ENCODE measurements around the gene PADI4.

PADI4 gene

DNA sequence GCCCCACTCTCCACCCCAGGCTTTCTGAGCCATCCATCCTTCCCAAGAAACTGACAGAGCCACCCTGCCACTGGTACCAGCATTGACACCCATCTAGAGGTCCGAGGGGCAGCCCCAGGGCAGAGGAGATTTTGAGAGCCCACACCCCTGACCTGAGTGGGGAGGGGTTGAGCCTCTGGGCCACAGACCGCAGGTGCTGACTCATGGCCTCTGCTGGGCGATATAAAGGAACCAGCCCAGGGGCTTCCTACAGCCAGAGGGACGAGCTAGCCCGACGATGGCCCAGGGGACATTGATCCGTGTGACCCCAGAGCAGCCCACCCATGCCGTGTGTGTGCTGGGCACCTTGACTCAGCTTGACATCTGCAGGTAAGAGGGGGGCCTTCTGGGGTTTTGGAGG lies at the start of gene PADI4:
Gene PADI4 (plus strand): TSS at position 252 of the 400 bp plus-strand sequence. CDS start 26 bp downstream, at position 278.
- H3K9me3 ChIP-seq (ENCODE audit: control insufficient read depth, insufficient read depth, low read length) = no peaks in the 10 kb centered on the region
- no peaks in the 10 kb centered on the region for H3K36me3 ChIP-seq (ENCODE audit: insufficient read depth, low read length)
- H3K4me1 ChIP-seq (ENCODE audit: insufficient read depth, low read length) = peaks cover 21% of the 10 kb centered on the region
- H3K9ac ChIP-seq (ENCODE audit: low read depth, low read length) = no peak within 1 kb of the TSS

DNA sequence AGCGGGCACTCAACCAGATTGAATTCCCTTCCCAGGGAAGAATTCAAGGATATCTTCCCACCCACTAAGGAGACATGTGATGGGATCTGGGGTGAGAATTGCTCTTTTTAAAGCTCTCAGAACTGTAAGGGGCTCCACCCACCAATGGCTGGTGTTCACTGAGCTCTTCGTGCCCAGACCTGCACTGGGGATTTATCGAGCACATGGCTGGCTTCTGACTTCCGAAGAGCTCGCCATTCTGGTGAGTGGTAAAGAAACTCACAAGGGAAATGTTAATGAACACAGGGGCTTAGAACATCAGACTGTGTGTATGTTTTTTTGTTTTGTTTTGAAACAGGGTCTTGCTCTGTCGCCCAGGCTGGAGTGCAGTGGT lies 49.3 kb upstream of the PADI4 start:
- no peaks in the 10 kb centered on the region for H3K4me1 ChIP-seq (ENCODE audit: insufficient read depth, low read length)
- no peaks in the 10 kb centered on the region for H3K9me3 ChIP-seq (ENCODE audit: control insufficient read depth, insufficient read depth, low read length)
- H3K9ac ChIP-seq (ENCODE audit: low read depth, low read length) = no peak overlapping the region
- H3K36me3 ChIP-seq (ENCODE audit: insufficient read depth, low read length) = no peaks in the 10 kb centered on the region

GRCh38 chr1:17259233-17259873 lies 48.6 kb upstream of the PADI4 start:
- Histone ChIP-seq H3K9me3 (ENCODE audit: control insufficient read depth, insufficient read depth, low read length) (no peaks in the 10 kb centered on the region), H3K36me3 (ENCODE audit: insufficient read depth, low read length) (no peaks in the 10 kb centered on the region), H3K4me1 (ENCODE audit: insufficient read depth, low read length) (no peaks in the 10 kb centered on the region), H3K9ac (ENCODE audit: low read depth, low read length) (no peak overlapping the region)

DNA sequence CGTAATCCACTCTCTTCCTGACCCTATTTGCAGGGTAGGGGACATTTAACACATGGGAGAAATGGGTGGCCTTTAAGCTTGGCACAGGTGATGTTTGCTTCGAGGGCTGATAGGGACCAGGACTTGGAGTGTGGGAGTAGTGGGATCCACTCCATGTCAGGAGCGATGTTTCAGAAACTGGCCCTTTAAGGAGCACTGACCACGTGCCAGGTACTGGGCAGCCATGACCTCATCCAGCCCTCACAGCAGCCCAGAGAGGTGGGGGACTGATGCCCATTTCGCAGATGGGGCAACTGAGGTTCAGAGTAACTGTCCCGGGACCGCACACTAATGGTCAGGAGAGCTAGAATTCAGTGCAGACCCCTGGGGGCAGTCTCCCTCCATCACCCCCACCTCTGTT lies 47.7 kb upstream of the PADI4 start:
- no peaks in the 10 kb centered on the region for H3K4me1 ChIP-seq (ENCODE audit: insufficient read depth, low read length)
- H3K9me3 ChIP-seq (ENCODE audit: control insufficient read depth, insufficient read depth, low read length) = no peaks in the 10 kb centered on the region
- no peaks in the 10 kb centered on the region for H3K36me3 ChIP-seq (ENCODE audit: insufficient read depth, low read length)
- H3K9ac ChIP-seq (ENCODE audit: low read depth, low read length) = no peak overlapping the region

DNA sequence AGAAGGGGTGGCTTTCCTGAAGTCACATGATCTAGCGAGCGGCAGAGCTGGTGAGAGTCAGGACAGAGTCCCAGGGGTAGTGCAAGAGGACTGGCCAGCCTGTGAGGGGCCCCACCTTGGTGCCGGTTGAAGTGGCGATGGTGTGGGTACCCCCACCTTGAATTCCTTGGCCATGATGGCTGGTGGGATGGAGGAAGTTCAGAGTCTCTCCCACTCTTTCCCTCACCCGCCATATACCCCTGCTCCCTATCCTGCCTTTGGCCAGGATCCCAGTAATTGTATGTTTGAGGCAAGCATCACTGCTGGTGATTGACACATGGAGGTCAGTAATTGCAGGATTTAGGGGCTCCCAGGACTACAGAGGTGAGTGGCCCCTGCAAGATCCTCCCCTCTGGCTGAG lies 47.3 kb upstream of the PADI4 start:
- Histone ChIP-seq H3K4me1 (ENCODE audit: insufficient read depth, low read length) (no peaks in the 10 kb centered on the region), H3K36me3 (ENCODE audit: insufficient read depth, low read length) (no peaks in the 10 kb centered on the region), H3K9me3 (ENCODE audit: control insufficient read depth, insufficient read depth, low read length) (no peaks in the 10 kb centered on the region), H3K9ac (ENCODE audit: low read depth, low read length) (no peak overlapping the region)

DNA sequence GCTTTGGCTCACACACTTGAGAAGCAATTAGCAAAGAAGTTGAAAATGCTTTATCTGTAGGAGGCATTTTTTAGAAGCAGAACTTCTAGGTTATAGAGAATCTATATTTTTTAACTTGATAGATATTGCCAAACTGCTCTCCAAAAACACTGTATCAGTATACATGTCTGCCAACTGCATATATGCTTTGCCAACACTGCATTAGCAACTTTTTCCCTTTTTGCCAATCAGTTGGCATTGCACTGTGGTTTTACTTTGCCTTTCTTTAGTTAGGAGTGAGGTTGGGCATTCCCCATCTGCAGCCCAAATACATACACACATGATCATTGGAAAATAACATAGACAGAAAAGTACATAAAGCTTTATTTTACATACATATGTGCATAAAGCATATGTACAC lies 44.1 kb upstream of the PADI4 start:
- Histone ChIP-seq H3K4me1 (ENCODE audit: insufficient read depth, low read length) (no peaks in the 10 kb centered on the region), H3K36me3 (ENCODE audit: insufficient read depth, low read length) (no peaks in the 10 kb centered on the region), H3K9ac (ENCODE audit: low read depth, low read length) (no peak overlapping the region), H3K9me3 (ENCODE audit: control insufficient read depth, insufficient read depth, low read length) (no peaks in the 10 kb centered on the region)

GRCh38 chr1:17264470-17264869 lies 43.5 kb upstream of the PADI4 start:
- H3K9ac ChIP-seq (ENCODE audit: low read depth, low read length) = no peak overlapping the region
- no peaks in the 10 kb centered on the region for H3K4me1 ChIP-seq (ENCODE audit: insufficient read depth, low read length)
- no peaks in the 10 kb centered on the region for H3K36me3 ChIP-seq (ENCODE audit: insufficient read depth, low read length)
- no peaks in the 10 kb centered on the region for H3K9me3 ChIP-seq (ENCODE audit: control insufficient read depth, insufficient read depth, low read length)

DNA sequence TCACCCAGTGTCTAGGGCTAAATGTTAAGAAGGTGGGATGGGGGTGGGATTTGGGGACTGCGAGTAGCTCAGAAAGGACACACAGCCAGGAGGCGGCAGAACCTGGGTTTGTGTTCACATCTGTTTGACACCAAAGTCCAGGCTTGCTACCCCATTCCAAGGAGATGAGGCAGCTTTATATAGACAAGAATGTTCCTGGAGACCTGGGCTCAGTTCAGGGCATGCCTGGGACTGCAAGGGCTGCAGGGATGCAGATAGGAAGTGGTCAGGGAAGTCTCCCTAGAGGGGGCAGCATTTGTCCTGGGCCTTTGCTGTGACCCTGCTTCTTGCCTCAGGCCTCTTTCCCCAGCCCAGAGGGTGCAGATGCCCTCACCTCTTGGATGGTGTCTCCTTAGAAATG lies 42.8 kb upstream of the PADI4 start:
- Histone ChIP-seq H3K36me3 (ENCODE audit: insufficient read depth, low read length) (no peaks in the 10 kb centered on the region), H3K9me3 (ENCODE audit: control insufficient read depth, insufficient read depth, low read length) (no peaks in the 10 kb centered on the region), H3K4me1 (ENCODE audit: insufficient read depth, low read length) (no peaks in the 10 kb centered on the region), H3K9ac (ENCODE audit: low read depth, low read length) (no peak overlapping the region)

DNA sequence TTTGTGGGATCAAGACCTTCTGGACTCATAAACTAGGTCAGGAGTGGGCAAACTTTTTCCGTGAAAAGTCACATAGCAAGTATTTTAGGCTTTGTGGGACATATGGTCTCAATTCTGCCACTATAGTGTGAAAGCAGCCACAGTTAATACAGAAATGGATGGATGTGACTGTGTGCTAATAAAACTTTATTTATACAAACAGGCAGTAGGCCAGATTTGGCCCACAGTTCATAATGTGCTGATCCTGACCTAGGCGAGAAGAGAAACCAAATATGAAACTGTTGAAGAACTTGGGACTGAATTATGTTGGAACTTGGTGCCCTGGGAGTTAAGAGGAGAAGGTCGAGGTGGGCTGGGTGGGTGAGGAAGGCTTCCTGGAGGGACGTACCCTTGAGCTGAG lies 42.0 kb upstream of the PADI4 start:
- H3K9ac ChIP-seq (ENCODE audit: low read depth, low read length) = no peak overlapping the region
- no peaks in the 10 kb centered on the region for H3K9me3 ChIP-seq (ENCODE audit: control insufficient read depth, insufficient read depth, low read length)
- H3K4me1 ChIP-seq (ENCODE audit: insufficient read depth, low read length) = no peaks in the 10 kb centered on the region
- H3K36me3 ChIP-seq (ENCODE audit: insufficient read depth, low read length) = no peaks in the 10 kb centered on the region

GRCh38 chr1:17270891-17271765 lies 36.9 kb upstream of the PADI4 start:
- Histone ChIP-seq H3K36me3 (ENCODE audit: insufficient read depth, low read length) (no peaks in the 10 kb centered on the region), H3K9ac (ENCODE audit: low read depth, low read length) (no peak overlapping the region), H3K9me3 (ENCODE audit: control insufficient read depth, insufficient read depth, low read length) (no peaks in the 10 kb centered on the region), H3K4me1 (ENCODE audit: insufficient read depth, low read length) (no peaks in the 10 kb centered on the region)

GRCh38 chr1:17272066-17272465 lies 35.9 kb upstream of the PADI4 start:
- Histone ChIP-seq H3K9ac (ENCODE audit: low read depth, low read length) (no peak overlapping the region), H3K36me3 (ENCODE audit: insufficient read depth, low read length) (no peaks in the 10 kb centered on the region), H3K4me1 (ENCODE audit: insufficient read depth, low read length) (no peaks in the 10 kb centered on the region), H3K9me3 (ENCODE audit: control insufficient read depth, insufficient read depth, low read length) (no peaks in the 10 kb centered on the region)

DNA sequence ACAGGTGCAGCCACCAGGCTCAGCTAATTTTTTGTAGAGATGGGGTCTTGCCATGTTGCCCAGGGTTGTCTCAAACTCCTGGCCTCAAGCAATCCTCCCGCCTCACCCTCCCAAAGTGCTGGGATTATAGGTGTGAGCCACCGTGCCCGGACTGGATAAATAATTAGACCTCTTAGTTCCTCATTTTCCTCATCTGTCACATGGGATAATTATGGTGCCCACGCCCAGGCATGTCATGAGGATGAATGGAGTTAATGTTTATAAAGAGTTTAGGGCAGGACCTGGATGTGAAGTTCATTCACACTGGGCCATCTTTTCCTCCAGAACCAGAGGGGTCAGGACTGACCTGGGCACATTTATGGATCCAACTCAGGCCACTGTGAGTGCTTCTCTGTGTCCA lies 35.4 kb upstream of the PADI4 start:
- no peaks in the 10 kb centered on the region for H3K36me3 ChIP-seq (ENCODE audit: insufficient read depth, low read length)
- H3K9me3 ChIP-seq (ENCODE audit: control insufficient read depth, insufficient read depth, low read length) = no peaks in the 10 kb centered on the region
- H3K9ac ChIP-seq (ENCODE audit: low read depth, low read length) = no peak overlapping the region
- H3K4me1 ChIP-seq (ENCODE audit: insufficient read depth, low read length) = no peaks in the 10 kb centered on the region

DNA sequence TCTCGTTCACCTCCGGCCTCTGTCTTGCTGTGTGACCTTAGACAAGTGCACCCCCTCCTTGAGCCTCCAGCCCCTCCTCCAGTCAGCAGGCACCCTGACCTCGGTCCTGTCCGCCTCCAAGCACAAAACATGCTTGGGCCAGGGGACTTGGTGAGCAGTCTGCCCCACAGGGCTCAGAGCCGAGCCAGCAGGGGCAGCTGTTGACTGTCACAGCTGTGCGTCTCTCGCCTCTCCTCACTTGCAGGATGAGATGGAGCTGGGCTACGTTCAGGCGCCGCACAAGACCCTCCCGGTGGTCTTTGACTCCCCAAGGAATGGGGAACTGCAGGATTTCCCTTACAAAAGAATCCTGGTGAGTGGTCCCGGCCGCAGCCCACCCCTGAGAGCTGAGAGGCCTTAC lies 34.9 kb upstream of the PADI4 start:
- Histone ChIP-seq H3K4me1 (ENCODE audit: insufficient read depth, low read length) (no peaks in the 10 kb centered on the region), H3K9me3 (ENCODE audit: control insufficient read depth, insufficient read depth, low read length) (no peaks in the 10 kb centered on the region), H3K36me3 (ENCODE audit: insufficient read depth, low read length) (no peaks in the 10 kb centered on the region), H3K9ac (ENCODE audit: low read depth, low read length) (no peak overlapping the region)

- no peaks in the 10 kb centered on the region for H3K4me1 ChIP-seq (ENCODE audit: insufficient read depth, low read length)
- no peak overlapping the region for H3K9ac ChIP-seq (ENCODE audit: low read depth, low read length)
- H3K9me3 ChIP-seq (ENCODE audit: control insufficient read depth, insufficient read depth, low read length) = no peaks in the 10 kb centered on the region
- H3K36me3 ChIP-seq (ENCODE audit: insufficient read depth, low read length) = no peaks in the 10 kb centered on the region
Observed at GRCh38 chr1:17274186-17275170, 33.5 kb upstream of the PADI4 start.
